Subcutaneous adipose tissue (tissue), 4 donors: ENCODE data around the gene CXorf65. TPM values are rescaled to one million over a fixed set of nuclear protein-coding genes. Genes with fewer than 3 reads are reported as not detected.

ENCODE experiments used
- CTCF ChIP-seq: fragments of 450-650 bp; IDR thresholded peaks from one replicate; pipeline ENCODE4 v1.5.1; 2016; ENCODE audit warnings: low read depth, mild to moderate bottlenecking, control low read depth, antibody characterized with exemption, moderate library complexity
- total RNA-seq, 4 donors: library from RNA; depleted of rRNA; stranded (reverse); fragments of >200 nt; gene quantifications; one replicate each; pipeline ENCODE4 v1.1.0, GENCODE V29; 2016

The CXorf65 gene
- total RNA-seq, 4 donors from 2014 or later = not detected

- no peak for TF ChIP-seq CTCF
Observed at GRCh38 chrX:71143508-71143907, 37.0 kb upstream of the CXorf65 start.

- TF ChIP-seq CTCF = no peak
Observed at GRCh38 chrX:71140440-71140839, 33.9 kb upstream of the CXorf65 start.

- TF ChIP-seq CTCF = no peak
Observed at GRCh38 chrX:71131510-71131909, 25.0 kb upstream of the CXorf65 start.

GRCh38 chrX:71128915-71129765, 22.6 kb upstream of the CXorf65 start:
- no peak for TF ChIP-seq CTCF

- no peak for TF ChIP-seq CTCF
Observed at GRCh38 chrX:71128166-71128833, 21.8 kb upstream of the CXorf65 start.

GRCh38 chrX:71118985-71119535, 12.5 kb upstream of the CXorf65 start:
- no peak for TF ChIP-seq CTCF
